MM.1S (cell line): ENCODE results near the gene CELF4.

Experiments used
- EZH2 ChIP-seq: fragments of 300-600 bp; sonication (generic); optimal IDR thresholded peaks from 2 replicates; pipeline ENCODE3; 2017; ENCODE audit warnings: low read depth, mild to moderate bottlenecking, antibody characterized with exemption, low read length, mixed read lengths
- TF ChIP-seq, protein P1 (sequence below): fragments of 300-600 bp; sonication (generic); IDR thresholded peaks from 2 replicates; pipeline ENCODE4 v1.5.1; 2016; ENCODE audit warnings: antibody characterized with exemption, low read length, mixed read lengths

- TF ChIP-seq, protein P1, sequence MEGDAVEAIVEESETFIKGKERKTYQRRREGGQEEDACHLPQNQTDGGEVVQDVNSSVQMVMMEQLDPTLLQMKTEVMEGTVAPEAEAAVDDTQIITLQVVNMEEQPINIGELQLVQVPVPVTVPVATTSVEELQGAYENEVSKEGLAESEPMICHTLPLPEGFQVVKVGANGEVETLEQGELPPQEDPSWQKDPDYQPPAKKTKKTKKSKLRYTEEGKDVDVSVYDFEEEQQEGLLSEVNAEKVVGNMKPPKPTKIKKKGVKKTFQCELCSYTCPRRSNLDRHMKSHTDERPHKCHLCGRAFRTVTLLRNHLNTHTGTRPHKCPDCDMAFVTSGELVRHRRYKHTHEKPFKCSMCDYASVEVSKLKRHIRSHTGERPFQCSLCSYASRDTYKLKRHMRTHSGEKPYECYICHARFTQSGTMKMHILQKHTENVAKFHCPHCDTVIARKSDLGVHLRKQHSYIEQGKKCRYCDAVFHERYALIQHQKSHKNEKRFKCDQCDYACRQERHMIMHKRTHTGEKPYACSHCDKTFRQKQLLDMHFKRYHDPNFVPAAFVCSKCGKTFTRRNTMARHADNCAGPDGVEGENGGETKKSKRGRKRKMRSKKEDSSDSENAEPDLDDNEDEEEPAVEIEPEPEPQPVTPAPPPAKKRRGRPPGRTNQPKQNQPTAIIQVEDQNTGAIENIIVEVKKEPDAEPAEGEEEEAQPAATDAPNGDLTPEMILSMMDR: no peak
- TF ChIP-seq EZH2: no peak
These were observed 266.8 kb downstream of the CELF4 start for GRCh38 chr18:37298816-37299215.
